HepG2 (cell line): ENCODE data around the gene TMEM215. TPM values are rescaled to one million over a fixed set of nuclear protein-coding genes. Genes with fewer than 3 reads are reported as not detected.

Experiments
- ATAC-seq: fragments of 200-7000 bp; cut with Tn5 transposase; 3 replicates; pipeline ENCODE4 v1.9.1; 2020; ENCODE audit warnings: mild to moderate bottlenecking, moderate library complexity
- Bru-seq: library from RNA; stranded (reverse); fragments of 400-500 nt; gene quantifications from one replicate; lab custom pipeline; 2021; lab: Mats Ljungman, UMichigan
- BruChase-seq, 2 experiments: library from RNA; stranded (reverse); fragments of 400-500 nt; gene quantifications; one replicate each; lab custom pipeline; 2021; lab: Mats Ljungman, UMichigan
- BruUV-seq: library from RNA; stranded (reverse); fragments of 400-500 nt; replicated peaks from 2 replicates; lab custom pipeline; 2021; lab: Mats Ljungman, UMichigan
- CTCF ChIA-PET: fragments of 300-600 bp; formaldehyde crosslinking; extraction: SDS; loops from one replicate; lab custom pipeline; 2021; ENCODE audit warnings: low total read pairs, inconsistent platforms, low intra/inter-chr PET ratio; lab: Yijun Ruan, JAX
- POLR2A ChIA-PET: fragments of 350-600 bp; sonication (Branson Sonifier 250); formaldehyde crosslinking; loops from one replicate; lab custom pipeline; 2020; ENCODE audit warnings: antibody characterized with exemption, inconsistent platforms; lab: Yijun Ruan, JAX
- DNase-seq: peaks from one replicate; pipeline ENCODE4 v3.0.0-alpha.2; 2015; ENCODE audit warnings: low spot score
- FAIRE-seq: peaks from 3 replicates; lab custom pipeline; 2011; peaks lifted over from hg19 to GRCh38; lab: Jason Lieb, UNC
- H2AFZ ChIP-seq: one replicate; pipeline ENCODE4 v1.6.1; 2011; ENCODE audit warnings: low read length, inconsistent platforms
- H3K27ac ChIP-seq: fragments of 300-600 bp; 3 replicates; pipeline ENCODE4 v1.8.0; 2011; ENCODE audit warnings: mixed run types, mild to moderate bottlenecking, mixed read lengths, low read length, inconsistent platforms; ENCODE audit not compliant: insufficient read depth; ENCODE audit errors: extremely low read length
- H3K27me3 ChIP-seq, 2 experiments: fragments of 200-600 bp in 1 of 2; 2 replicates in 1 of 2; 3 replicates in 1 of 2; pipeline versions ENCODE4 v1.6.0 to v1.8.0; 2011; ENCODE audit warnings: low read length in 2 of 2, mild to moderate bottlenecking in 2 of 2, moderate library complexity in 2 of 2, inconsistent platforms in 1 of 2; ENCODE audit not compliant: insufficient read depth in 2 of 2, control insufficient read depth in 1 of 2
- H3K36me3 ChIP-seq, 2 experiments: fragments of 200-600 bp in 1 of 2; replicated peaks in 1 of 2; 2 replicates in 1 of 2; 3 replicates in 1 of 2; pipeline versions ENCODE4 v1.5.1 to v1.8.0; 2011; ENCODE audit warnings: low read length in 2 of 2, inconsistent platforms in 1 of 2; ENCODE audit not compliant: insufficient read depth in 2 of 2, control insufficient read depth in 1 of 2
- H3K4me1 ChIP-seq: 2 replicates; pipeline ENCODE4 v1.5.1; 2012; ENCODE audit warnings: low read length, inconsistent platforms; ENCODE audit not compliant: insufficient read depth
- H3K4me2 ChIP-seq: 2 replicates; pipeline ENCODE4 v1.6.0; 2011; ENCODE audit warnings: low read depth, low read length, inconsistent platforms
- H3K4me3 ChIP-seq, 3 experiments: fragments of 200-600 bp in 1 of 3; sonication (generic), shearing (Covaris generic) in 1 of 3; replicated peaks in 1 of 3; 2 replicates each; pipeline ENCODE4 v1.5.1; 2011 to 2016; ENCODE audit warnings: low read length in 3 of 3, inconsistent platforms in 2 of 3, low read depth in 2 of 3, mild to moderate bottlenecking in 2 of 3, control low read depth in 1 of 3, mixed read lengths in 1 of 3; ENCODE audit not compliant: insufficient read depth in 1 of 3
- H3K79me2 ChIP-seq: one replicate; pipeline ENCODE4 v1.6.1; 2011; ENCODE audit warnings: low read length, inconsistent platforms; ENCODE audit not compliant: insufficient read depth
- H3K9ac ChIP-seq: 2 replicates; pipeline ENCODE4 v1.6.0; 2011; ENCODE audit warnings: mild to moderate bottlenecking, low read depth, low read length, inconsistent platforms; ENCODE audit not compliant: insufficient read depth
- H3K9me3 ChIP-seq: 2 replicates; pipeline ENCODE4 v1.5.1; 2012; ENCODE audit warnings: mild to moderate bottlenecking, low read length
- H4K20me1 ChIP-seq: 2 replicates; pipeline ENCODE4 v1.6.0; 2011; ENCODE audit warnings: inconsistent platforms, mild to moderate bottlenecking, low read length, moderate library complexity; ENCODE audit not compliant: insufficient read depth
- CTCF ChIP-seq: sonication (generic); formaldehyde crosslinking; IDR thresholded peaks from 2 replicates; pipeline ENCODE4 v1.5.0; 2020; ENCODE audit warnings: mild to moderate bottlenecking, missing genetic modification reagents, moderate library complexity
- MEIS1 ChIP-seq: sonication (generic); formaldehyde crosslinking; IDR thresholded peaks from 2 replicates; pipeline ENCODE4 v1.9.0; 2021; ENCODE audit warnings: mild to moderate bottlenecking, missing genetic modification reagents, moderate library complexity, borderline replicate concordance
- ZNF230 ChIP-seq: sonication (generic); formaldehyde crosslinking; IDR thresholded peaks from 2 replicates; pipeline ENCODE4 v1.4.0; 2020; ENCODE audit warnings: mild to moderate bottlenecking, missing genetic modification reagents
- ZNF263 ChIP-seq: sonication (generic); formaldehyde crosslinking; IDR thresholded peaks from 2 replicates; pipeline ENCODE4 v1.4.0; 2020; ENCODE audit warnings: missing genetic modification reagents
- WGBS: methylation state at CpG from one replicate; pipeline ENCODE4 v1.1.6; 2017; ENCODE audit warnings: low lambda C conversion rate; 5-methylcytosine and 5-hydroxymethylcytosine counted together
- in situ Hi-C: cut with HindIII; loops from 2 replicates; pipeline ENCODE4 v1.10.0; 2017; ENCODE audit warnings: low pct_unique_long_range_greater_than_20kb; ENCODE audit not compliant: extremely low pct_ligation_motif_present
- intact Hi-C: fragments of 100-400 bp; cut with micrococcal nuclease; formaldehyde crosslinking; loops from one replicate; pipeline ENCODE4 v1.10.0; 2022; ENCODE audit not compliant: unreplicated experiment
- long read RNA-seq, 2 experiments: library from RNA in 1 of 2; library from polyadenylated mRNA in 1 of 2; stranded (forward) in 1 of 2; unstranded in 1 of 2; transcript quantifications; one replicate each; pipeline ENCODE4 v2.0.0, GENCODE V29; 2019 to 2022
- polyA minus RNA-seq, 3 experiments: library from RNA; depleted of rRNA, polyadenylated mRNA; stranded (reverse); fragments of >200 nt; gene quantifications; 2 replicates each; pipeline ENCODE4 v1.2.3, GENCODE V29; 2011; ENCODE audit warnings: low replicate concordance in 1 of 3
- polyA plus RNA-seq, 8 experiments: library from polyadenylated mRNA; depleted of rRNA in 3 of 8; stranded (reverse) in 7 of 8; unstranded in 1 of 8; fragments of >200 nt; fragmentation: Illumina TruSeq in 4 of 8; extraction: Trizol in 4 of 8; gene quantifications; 2 replicates each; pipeline versions ENCODE4 v1.2.1 to v1.2.3, GENCODE V29; 2011 to 2016; ENCODE audit warnings: low read depth in 4 of 8, missing spikeins in 1 of 8, mixed read lengths in 1 of 8; ENCODE audit not compliant: insufficient read depth in 1 of 8
- total RNA-seq, 5 experiments: library from RNA; depleted of rRNA; stranded (reverse); fragments of >200 nt; fragmentation: Illumina TruSeq; extraction: Trizol; gene quantifications; 2 replicates each; pipeline ENCODE4 v1.2.3, GENCODE V29; 2016; ENCODE audit warnings: low read depth in 1 of 5

Gene TMEM215
- total RNA-seq (2016; rRNA removed; fragmentation: Illumina TruSeq; extraction: Trizol) (not detected in 2 replicates), polyA plus RNA-seq (2011; rRNA removed) (not detected in 2 replicates), polyA minus RNA-seq (2011; rRNA and poly(A)+ RNA removed; ENCODE audit: low replicate concordance) (not detected in 2 replicates), Bru-seq, nascent RNA (not detected), BruChase-seq, experiment 1, labeled RNA remaining after a 6-hour chase (not detected), BruChase-seq, experiment 2, labeled RNA remaining after a 2-hour chase (not detected)
- not detected in 2 replicates for total RNA-seq (2016; cell fraction: cytosol; rRNA removed; fragmentation: Illumina TruSeq; extraction: Trizol; ENCODE audit: low read depth)
- total RNA-seq (2016; cell fraction: insoluble cytoplasmic fraction; rRNA removed; fragmentation: Illumina TruSeq; extraction: Trizol): not detected in 2 replicates
- not detected in 2 replicates for total RNA-seq (2016; cell fraction: membrane; rRNA removed; fragmentation: Illumina TruSeq; extraction: Trizol)
- total RNA-seq (2016; cell fraction: nucleus; rRNA removed; fragmentation: Illumina TruSeq; extraction: Trizol): not detected in 2 replicates
- not detected in 2 replicates for polyA plus RNA-seq (2011; cell fraction: cytosol; rRNA removed)
- polyA plus RNA-seq (2011; cell fraction: nucleus; rRNA removed): not detected in 2 replicates
- polyA plus RNA-seq (2012): not detected in 2 replicates
- polyA plus RNA-seq (2016; cell fraction: cytosol; fragmentation: Illumina TruSeq; extraction: Trizol; ENCODE audit: low read depth): not detected in 2 replicates
- not detected in 2 replicates for polyA plus RNA-seq (2016; cell fraction: insoluble cytoplasmic fraction; fragmentation: Illumina TruSeq; extraction: Trizol; ENCODE audit: low read depth)
- not detected in 2 replicates for polyA plus RNA-seq (2016; cell fraction: membrane; fragmentation: Illumina TruSeq; extraction: Trizol; ENCODE audit: low read depth)
- polyA plus RNA-seq (2016; cell fraction: nucleus; fragmentation: Illumina TruSeq; extraction: Trizol; ENCODE audit: insufficient read depth, low read depth): not detected in 2 replicates
- polyA minus RNA-seq (2011; cell fraction: cytosol; rRNA and poly(A)+ RNA removed): not detected in 2 replicates
- polyA minus RNA-seq (2011; cell fraction: nucleus; rRNA and poly(A)+ RNA removed): not detected in 2 replicates
- long read RNA-seq, experiment 1: 0 reads
- long read RNA-seq, experiment 2: 0 reads

- H3K9ac ChIP-seq: no peak within 1 kb of the TSS
- in situ Hi-C loops: no loop called here
- no peaks in the 10 kb centered on the region for H4K20me1 ChIP-seq
- POLR2A ChIA-PET: no interaction called here
- no peak within 1 kb of the TSS for H2AFZ ChIP-seq
- no peak within 1 kb of the TSS for H3K27ac ChIP-seq
- no peak for DNase-seq
- TF ChIP-seq MEIS1 (CRISPR knock-in tag): no peak
- peak; percentile 36; the same call in 1 of the 2 replicates for TF ChIP-seq ZNF263
- peak; percentile 15; the same call in 1 of the 2 replicates for TF ChIP-seq CTCF (CRISPR knock-in tag)
- TF ChIP-seq ZNF230 (CRISPR knock-in tag): no peak
- TF ChIP-seq, all 625 proteins: peak for 2
- 31% methylated on average over 12 of the region's 59 CpGs for WGBS
- peak within 1 kb of the TSS; percentile 18; the same call in 1 of the 2 replicates for H3K4me2 ChIP-seq
- intact Hi-C loops: no loop called here
- no peaks in the 10 kb centered on the region for H3K79me2 ChIP-seq
- no peaks in the 10 kb centered on the region for H3K36me3 ChIP-seq
- H3K9me3 ChIP-seq: no peaks in the 10 kb centered on the region
- FAIRE-seq (no peak), ATAC-seq (peak; percentile 71)
- BruUV-seq: no TSS peak
- H3K4me1 ChIP-seq: no peaks in the 10 kb centered on the region
- H3K27me3 ChIP-seq: peaks cover 7 to 42% of the 10 kb centered on the region in 2 experiments; a peak in 4 of 5 replicates
- peak within 1 kb of the TSS in 1 of 3 experiments; percentile 28; a peak in 1 of 6 replicates for H3K4me3 ChIP-seq
- CTCF ChIA-PET: no interaction called here
Measured at GRCh38 chr9:32783168-32783891, at the start of gene TMEM215. TMEM215 (plus strand) TSS chr9:32783540; CDS start chr9:32784184, 644 bp downstream.
